Measurements from ENCODE around the gene TMIGD3.
A peak's percentile ranks its signal among the peaks of the same experiment; 100 is the strongest.

Gene TMIGD3

DNA sequence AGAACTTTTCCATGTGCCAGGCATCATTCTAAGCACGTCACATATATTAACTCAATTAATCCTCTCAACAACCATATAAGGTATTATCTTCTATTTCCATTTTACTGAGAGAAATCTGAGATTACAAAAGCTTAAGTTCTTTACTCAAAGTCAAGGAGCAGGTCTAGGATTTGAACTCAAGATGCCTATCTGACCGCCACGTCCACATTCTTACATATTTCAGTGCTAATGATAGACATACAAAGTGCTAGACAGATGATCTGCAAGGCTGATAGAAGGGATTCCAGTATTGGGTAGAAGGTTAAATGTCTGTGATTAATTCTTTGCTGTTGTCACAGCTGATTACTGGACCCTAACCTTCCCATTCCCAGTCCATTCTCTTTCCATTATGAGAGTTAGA, 49.7 kb downstream of the TMIGD3 start:
- TF ChIP-seq POLR2A (IDR thresholded peaks at IDR 0.05; ENCODE audit: extremely low read depth, insufficient read length) (no peak), MYC (IDR thresholded peaks at IDR 0.05; ENCODE audit: low read depth, low read length) (no peak)
- TF ChIP-seq, protein P1, sequence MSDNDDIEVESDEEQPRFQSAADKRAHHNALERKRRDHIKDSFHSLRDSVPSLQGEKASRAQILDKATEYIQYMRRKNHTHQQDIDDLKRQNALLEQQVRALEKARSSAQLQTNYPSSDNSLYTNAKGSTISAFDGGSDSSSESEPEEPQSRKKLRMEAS (IDR thresholded peaks at IDR 0.05; ENCODE audit: low read depth, low read length), result no peak
- TF ChIP-seq, protein P2, sequence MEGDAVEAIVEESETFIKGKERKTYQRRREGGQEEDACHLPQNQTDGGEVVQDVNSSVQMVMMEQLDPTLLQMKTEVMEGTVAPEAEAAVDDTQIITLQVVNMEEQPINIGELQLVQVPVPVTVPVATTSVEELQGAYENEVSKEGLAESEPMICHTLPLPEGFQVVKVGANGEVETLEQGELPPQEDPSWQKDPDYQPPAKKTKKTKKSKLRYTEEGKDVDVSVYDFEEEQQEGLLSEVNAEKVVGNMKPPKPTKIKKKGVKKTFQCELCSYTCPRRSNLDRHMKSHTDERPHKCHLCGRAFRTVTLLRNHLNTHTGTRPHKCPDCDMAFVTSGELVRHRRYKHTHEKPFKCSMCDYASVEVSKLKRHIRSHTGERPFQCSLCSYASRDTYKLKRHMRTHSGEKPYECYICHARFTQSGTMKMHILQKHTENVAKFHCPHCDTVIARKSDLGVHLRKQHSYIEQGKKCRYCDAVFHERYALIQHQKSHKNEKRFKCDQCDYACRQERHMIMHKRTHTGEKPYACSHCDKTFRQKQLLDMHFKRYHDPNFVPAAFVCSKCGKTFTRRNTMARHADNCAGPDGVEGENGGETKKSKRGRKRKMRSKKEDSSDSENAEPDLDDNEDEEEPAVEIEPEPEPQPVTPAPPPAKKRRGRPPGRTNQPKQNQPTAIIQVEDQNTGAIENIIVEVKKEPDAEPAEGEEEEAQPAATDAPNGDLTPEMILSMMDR (IDR thresholded peaks at IDR 0.05; ENCODE audit: low read depth, low read length), result no peak
- no peak overlapping the region for H3K4me3 ChIP-seq (ENCODE audit: low read depth, low read length)
- no peak for DNase-seq (ENCODE audit: low read depth)

DNA sequence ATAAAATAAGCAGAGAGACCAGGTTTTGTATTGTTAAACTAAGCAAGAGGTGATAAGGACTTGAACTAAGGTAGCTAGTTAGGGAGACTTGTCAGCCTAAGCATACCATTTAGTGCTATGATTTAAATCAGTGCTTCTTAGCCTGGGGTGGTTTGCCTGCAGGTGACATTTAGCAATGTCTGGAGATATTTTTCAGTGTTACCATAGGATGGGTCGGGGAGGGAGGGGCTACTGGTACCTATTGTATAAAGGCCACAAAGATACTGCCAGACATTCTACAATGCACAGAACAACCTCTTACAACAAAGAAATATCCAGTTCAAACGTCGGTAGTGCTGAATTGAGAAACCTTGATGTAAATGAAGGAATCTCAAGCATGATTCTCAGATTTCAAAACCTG, 50.9 kb downstream of the TMIGD3 start:
- TF ChIP-seq, protein P1 (IDR thresholded peaks at IDR 0.05; ENCODE audit: low read depth, low read length), result no peak
- TF ChIP-seq POLR2A (IDR thresholded peaks at IDR 0.05; ENCODE audit: extremely low read depth, insufficient read length), result no peak
- no peak for TF ChIP-seq MYC (IDR thresholded peaks at IDR 0.05; ENCODE audit: low read depth, low read length)
- TF ChIP-seq, protein P2 (IDR thresholded peaks at IDR 0.05; ENCODE audit: low read depth, low read length), result no peak
- no peak overlapping the region for H3K4me3 ChIP-seq (ENCODE audit: low read depth, low read length)
- DNase-seq (ENCODE audit: low read depth), result no peak

DNA sequence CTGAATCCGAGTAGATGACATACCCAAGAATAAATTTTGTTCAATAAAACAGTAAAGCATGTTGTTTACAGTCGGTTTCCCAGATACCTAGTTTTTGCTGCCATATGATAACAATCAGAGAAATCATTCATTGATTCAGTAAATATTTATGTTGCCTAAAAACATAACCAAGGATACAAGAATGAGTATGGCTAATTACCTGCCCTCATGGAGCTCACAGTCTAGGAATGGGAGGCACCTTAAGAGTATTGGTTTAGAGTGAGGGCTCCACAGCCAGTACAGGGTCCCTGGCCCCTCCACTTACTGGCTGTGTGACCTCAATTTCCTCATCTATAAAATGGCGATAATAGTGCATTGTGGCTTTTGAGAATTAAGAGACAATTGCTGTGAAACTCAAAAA, 53.2 kb downstream of the TMIGD3 start:
- DNase-seq (ENCODE audit: low read depth), result no peak
- TF ChIP-seq MYC (IDR thresholded peaks at IDR 0.05; ENCODE audit: low read depth, low read length) (no peak), POLR2A (IDR thresholded peaks at IDR 0.05; ENCODE audit: extremely low read depth, insufficient read length) (no peak)

DNA sequence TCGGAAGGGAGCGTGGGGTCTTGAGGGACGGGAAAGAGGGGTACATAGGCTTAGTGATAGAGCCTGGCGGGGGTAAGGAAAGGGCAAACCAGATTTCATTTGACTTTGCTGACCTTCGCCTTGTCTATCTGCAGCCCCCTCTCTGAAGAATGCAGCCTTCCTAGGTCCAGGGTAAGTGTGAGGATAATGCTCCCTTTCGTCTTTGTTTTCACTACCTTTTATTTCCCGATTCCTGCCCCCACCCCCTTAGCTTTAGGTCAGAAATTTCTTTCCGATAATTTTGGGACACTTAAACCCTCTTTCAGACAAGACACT, 53.8 kb downstream of the TMIGD3 start:
- DNase-seq (ENCODE audit: low read depth), result no peak
- H3K4me3 ChIP-seq (ENCODE audit: low read depth, low read length), result peak overlapping the region; percentile 88
- TF ChIP-seq, protein P2 (IDR thresholded peaks at IDR 0.05; ENCODE audit: low read depth, low read length), result no peak
- no peak for TF ChIP-seq POLR2A (IDR thresholded peaks at IDR 0.05; ENCODE audit: extremely low read depth, insufficient read length)
- no peak for TF ChIP-seq MYC (IDR thresholded peaks at IDR 0.05; ENCODE audit: low read depth, low read length)
- TF ChIP-seq, protein P1 (IDR thresholded peaks at IDR 0.05; ENCODE audit: low read depth, low read length), result no peak

More for the DNA sequence above, 53.2 kb downstream of the TMIGD3 start:
- H3K4me3 ChIP-seq (ENCODE audit: low read depth, low read length), result peak overlapping the region; percentile 88

DNA sequence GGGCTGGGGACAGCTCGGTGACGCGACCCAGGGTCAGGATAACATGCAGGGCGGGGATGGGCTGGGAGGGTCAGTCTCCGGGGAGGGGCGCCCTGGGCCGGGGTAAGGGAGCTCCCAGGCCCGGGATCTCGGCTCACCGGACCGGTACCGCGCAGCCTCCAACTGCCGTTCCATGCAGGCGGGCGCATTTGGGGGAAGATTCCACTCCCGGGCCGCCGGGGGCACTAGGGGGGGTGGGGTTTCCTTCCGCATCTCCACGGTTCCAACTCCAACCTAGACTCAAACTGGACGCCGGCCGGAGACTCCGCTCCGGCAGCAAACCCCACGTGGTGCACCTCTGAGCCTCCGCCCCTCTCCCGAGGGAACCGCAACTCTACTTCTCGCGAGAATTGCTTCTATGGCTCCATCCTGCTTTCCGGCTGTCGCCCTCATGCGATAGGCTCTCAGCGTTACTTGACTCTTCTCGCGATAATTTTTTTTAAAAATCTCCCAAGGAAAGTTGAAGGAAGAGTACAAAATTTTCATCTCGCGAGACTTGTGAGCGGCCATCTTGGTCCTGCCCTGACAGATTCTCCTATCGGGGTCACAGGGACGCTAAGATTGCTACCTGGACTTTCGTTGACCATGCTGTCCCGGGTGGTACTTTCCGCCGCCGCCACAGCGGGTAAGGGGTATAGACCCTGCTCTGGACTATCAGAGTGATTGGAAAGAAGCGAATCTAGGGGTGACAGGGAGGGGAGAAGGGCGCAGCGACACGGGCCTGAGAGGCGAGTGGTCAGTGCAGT, 54.3 kb downstream of the TMIGD3 start, which contains the start of the genes ATP5PB and WDR77:
TSS of gene ATP5PB (plus strand) at position 547 of the 785 bp plus-strand sequence. CDS start at position 625, 78 bp downstream.
TSS of gene WDR77 (minus strand) at position 339 of the 785 bp plus-strand sequence. CDS start at position 252, 87 bp downstream.
- TF ChIP-seq POLR2A (IDR thresholded peaks at IDR 0.05; ENCODE audit: extremely low read depth, insufficient read length) (peak; percentile 43), MYC (IDR thresholded peaks at IDR 0.05; ENCODE audit: low read depth, low read length) (peak; percentile 86)
- TF ChIP-seq, protein P2 (IDR thresholded peaks at IDR 0.05; ENCODE audit: low read depth, low read length), result no peak
- TF ChIP-seq, protein P1 (IDR thresholded peaks at IDR 0.05; ENCODE audit: low read depth, low read length), result peak; percentile 95
- peak within 1 kb of the TSS; percentile 88 for H3K4me3 ChIP-seq (ENCODE audit: low read depth, low read length)
- DNase-seq (ENCODE audit: low read depth), result peak; percentile 97

DNA sequence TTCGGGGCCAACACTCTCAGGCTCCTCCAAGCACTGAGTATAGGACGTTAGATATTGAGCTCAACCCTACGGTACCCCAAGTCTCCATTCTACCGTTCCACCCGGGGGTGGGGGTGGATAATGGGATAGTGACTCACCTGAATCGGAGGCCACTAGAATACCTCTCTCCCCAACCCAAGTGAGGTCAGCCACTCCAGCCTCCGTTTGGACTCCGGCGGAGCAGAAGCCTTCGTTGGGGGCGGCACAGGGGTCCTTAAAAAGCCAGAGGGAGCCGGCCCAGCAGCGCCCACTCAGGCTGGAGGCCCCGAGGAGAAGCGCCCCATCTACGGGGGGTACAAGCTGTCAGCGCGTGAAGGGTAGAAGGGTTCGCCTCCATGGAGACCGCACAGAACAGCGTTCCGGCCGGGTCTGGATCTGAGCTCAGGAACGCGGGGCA, 54.9 kb downstream of the TMIGD3 start:
- no peak for DNase-seq (ENCODE audit: low read depth)
- H3K4me3 ChIP-seq (ENCODE audit: low read depth, low read length), result peak overlapping the region; percentile 88
- TF ChIP-seq, protein P2 (IDR thresholded peaks at IDR 0.05; ENCODE audit: low read depth, low read length), result no peak
- no peak for TF ChIP-seq POLR2A (IDR thresholded peaks at IDR 0.05; ENCODE audit: extremely low read depth, insufficient read length)
- TF ChIP-seq, protein P1 (IDR thresholded peaks at IDR 0.05; ENCODE audit: low read depth, low read length), result no peak
- TF ChIP-seq MYC (IDR thresholded peaks at IDR 0.05; ENCODE audit: low read depth, low read length), result no peak

Measured in NB4 (cell line).